ENCODE measurements around the gene CHMP1A.
A peak's percentile ranks its signal among the peaks of the same experiment; 100 is the strongest.
"Not testable (repeated sequence)": the region's sequence is repeated elsewhere in the genome, so short reads cannot be mapped to it uniquely, and the experiment has no call there.

The CHMP1A gene

GRCh38 chr16:89687092-89687940, 29.8 kb upstream of the CHMP1A start:
- DNase-seq (ENCODE audit: low spot score in 2 of 2), result peak in 1 of 2 experiments; percentile 46
- Histone ChIP-seq H3K36me3 (replicated peaks) (peaks cover 22% of the 10 kb centered on the region), H3K4me3 (peak overlapping the region; percentile 68), H3K27me3 (ENCODE audit: low read depth) (no peaks in the 10 kb centered on the region), H3K4me1 (peaks cover 7% of the 10 kb centered on the region), H3K9me3 (peaks cover 10% of the 10 kb centered on the region)
- in situ Hi-C loops (cut with MboI; ENCODE audit: low sequenced_read_pairs), result no loop called here

- H3K9me3 ChIP-seq, result peaks cover 10% of the 10 kb centered on the region
- H3K4me1 ChIP-seq, result peaks cover 7% of the 10 kb centered on the region
- peak; percentile 83 to 94 for DNase-seq (ENCODE audit: low spot score in 2 of 2)
- peaks cover 19% of the 10 kb centered on the region for H3K36me3 ChIP-seq (replicated peaks)
- in situ Hi-C loops (cut with MboI; ENCODE audit: low sequenced_read_pairs), result no loop called here
- H3K27me3 ChIP-seq (ENCODE audit: low read depth), result no peaks in the 10 kb centered on the region
- H3K4me3 ChIP-seq, result peak within 1 kb of the TSS; percentile 68
These were observed 29.1 kb upstream of the CHMP1A start, which contains the start of gene CDK10 for GRCh38 chr16:89686520-89687091. CDK10 (plus strand) TSS chr16:89686689; CDS start chr16:89686711, 22 bp downstream.

- Histone ChIP-seq H3K9me3 (peaks cover 10% of the 10 kb centered on the region), H3K36me3 (replicated peaks) (peaks cover 16% of the 10 kb centered on the region), H3K27me3 (ENCODE audit: low read depth) (no peaks in the 10 kb centered on the region), H3K4me3 (no peak overlapping the region), H3K4me1 (peaks cover 7% of the 10 kb centered on the region)
- no peak for DNase-seq (ENCODE audit: low spot score in 2 of 2)
- in situ Hi-C loops (cut with MboI; ENCODE audit: low sequenced_read_pairs), result no loop called here
These were observed 28.4 kb upstream of the CHMP1A start for GRCh38 chr16:89685916-89686315.

- H3K4me3 ChIP-seq, result no peak overlapping the region
- no peaks in the 10 kb centered on the region for H3K4me1 ChIP-seq
- H3K27me3 ChIP-seq (ENCODE audit: low read depth), result no peaks in the 10 kb centered on the region
- peaks cover 11% of the 10 kb centered on the region for H3K9me3 ChIP-seq
- H3K36me3 ChIP-seq (replicated peaks), result no peaks in the 10 kb centered on the region
- DNase-seq (ENCODE audit: low spot score in 2 of 2), result no peak
- in situ Hi-C loops (cut with MboI; ENCODE audit: low sequenced_read_pairs), result no loop called here
These were observed 20.8 kb upstream of the CHMP1A start for GRCh38 chr16:89678258-89678657.

- no peak overlapping the region for H3K4me3 ChIP-seq
- H3K27me3 ChIP-seq (ENCODE audit: low read depth), result no peaks in the 10 kb centered on the region
- H3K36me3 ChIP-seq (replicated peaks), result no peaks in the 10 kb centered on the region
- no peaks in the 10 kb centered on the region; the same call in 1 of the 2 replicates for H3K9me3 ChIP-seq
- in situ Hi-C loops (cut with MboI; ENCODE audit: low sequenced_read_pairs), result no loop called here
- no peaks in the 10 kb centered on the region for H3K4me1 ChIP-seq
- no peak for DNase-seq (ENCODE audit: low spot score in 2 of 2)
These were observed 14.9 kb upstream of the CHMP1A start for GRCh38 chr16:89672177-89672941.

- H3K27me3 ChIP-seq (ENCODE audit: low read depth); in situ Hi-C loops (cut with MboI; ENCODE audit: low sequenced_read_pairs); DNase-seq (ENCODE audit: low spot score in 2 of 2); H3K36me3 ChIP-seq (replicated peaks); H3K4me1 ChIP-seq; H3K4me3 ChIP-seq; H3K9me3 ChIP-seq: not testable (repeated sequence)
These were observed 14.1 kb upstream of the CHMP1A start for GRCh38 chr16:89671565-89671964.

- H3K36me3 ChIP-seq (replicated peaks), result no peaks in the 10 kb centered on the region
- no peaks in the 10 kb centered on the region for H3K9me3 ChIP-seq
- H3K27me3 ChIP-seq (ENCODE audit: low read depth), result no peaks in the 10 kb centered on the region
- H3K4me1 ChIP-seq, result no peaks in the 10 kb centered on the region
- DNase-seq (ENCODE audit: low spot score in 2 of 2), result no peak
- no peak overlapping the region for H3K4me3 ChIP-seq
- in situ Hi-C loops (cut with MboI; ENCODE audit: low sequenced_read_pairs), result no loop called here
These were observed 13.3 kb upstream of the CHMP1A start for GRCh38 chr16:89670496-89671431.

GRCh38 chr16:89669755-89670154, 12.2 kb upstream of the CHMP1A start:
- no peak for DNase-seq (ENCODE audit: low spot score in 2 of 2)
- H3K27me3 ChIP-seq (ENCODE audit: low read depth), result no peaks in the 10 kb centered on the region
- H3K9me3 ChIP-seq, result no peaks in the 10 kb centered on the region
- no peaks in the 10 kb centered on the region for H3K36me3 ChIP-seq (replicated peaks)
- no peaks in the 10 kb centered on the region for H3K4me1 ChIP-seq
- no peak overlapping the region for H3K4me3 ChIP-seq
- in situ Hi-C loops (cut with MboI; ENCODE audit: low sequenced_read_pairs), result no loop called here

- DNase-seq (ENCODE audit: low spot score in 2 of 2), result no peak
- no peaks in the 10 kb centered on the region for H3K4me1 ChIP-seq
- H3K27me3 ChIP-seq (ENCODE audit: low read depth), result no peaks in the 10 kb centered on the region
- in situ Hi-C loops (cut with MboI; ENCODE audit: low sequenced_read_pairs), result no loop called here
- H3K4me3 ChIP-seq, result no peak overlapping the region
- H3K36me3 ChIP-seq (replicated peaks), result 0 out of 2 replicates have a peak, but pooled peaks cover 2% of the 10 kb centered on the region
- no peaks in the 10 kb centered on the region for H3K9me3 ChIP-seq
These were observed 11.3 kb upstream of the CHMP1A start for GRCh38 chr16:89668790-89669158.

GRCh38 chr16:89667633-89668032, 10.1 kb upstream of the CHMP1A start:
- 0 out of 2 replicates have a peak, but pooled peaks cover 7% of the 10 kb centered on the region for H3K36me3 ChIP-seq (replicated peaks)
- H3K4me1 ChIP-seq, result no peaks in the 10 kb centered on the region
- no peak overlapping the region for H3K4me3 ChIP-seq
- in situ Hi-C loops (cut with MboI; ENCODE audit: low sequenced_read_pairs), result no loop called here
- no peak for DNase-seq (ENCODE audit: low spot score in 2 of 2)
- no peaks in the 10 kb centered on the region for H3K9me3 ChIP-seq
- no peaks in the 10 kb centered on the region for H3K27me3 ChIP-seq (ENCODE audit: low read depth)

- in situ Hi-C loops (cut with MboI; ENCODE audit: low sequenced_read_pairs); H3K27me3 ChIP-seq (ENCODE audit: low read depth); H3K9me3 ChIP-seq; H3K4me1 ChIP-seq; H3K4me3 ChIP-seq; H3K36me3 ChIP-seq (replicated peaks): not testable (repeated sequence)
- peak; percentile 5 to 61 for DNase-seq (ENCODE audit: low spot score in 2 of 2)
These were observed 9.5 kb upstream of the CHMP1A start for GRCh38 chr16:89667000-89667399.

- DNase-seq (ENCODE audit: low spot score in 2 of 2); in situ Hi-C loops (cut with MboI; ENCODE audit: low sequenced_read_pairs); H3K4me1 ChIP-seq; H3K4me3 ChIP-seq; H3K9me3 ChIP-seq; H3K27me3 ChIP-seq (ENCODE audit: low read depth): not testable (repeated sequence)
- peaks cover 22% of the 10 kb centered on the region; the same call in 1 of the 2 replicates for H3K36me3 ChIP-seq (replicated peaks)
These were observed 6.7 kb upstream of the CHMP1A start for GRCh38 chr16:89664238-89664637.

- in situ Hi-C loops (cut with MboI; ENCODE audit: low sequenced_read_pairs), result no loop called here
- Histone ChIP-seq H3K27me3 (ENCODE audit: low read depth) (no peaks in the 10 kb centered on the region), H3K9me3 (no peaks in the 10 kb centered on the region), H3K36me3 (replicated peaks) (peaks cover 22% of the 10 kb centered on the region; the same call in 1 of the 2 replicates), H3K4me1 (peaks cover 10% of the 10 kb centered on the region), H3K4me3 (no peak overlapping the region)
- DNase-seq (ENCODE audit: low spot score in 2 of 2), result no peak
These were observed 3.7 kb upstream of the CHMP1A start for GRCh38 chr16:89661215-89661614.

Data from HAP-1 (cell line).